ENCODE data around the gene KPNA2. TPM values are rescaled to one million over a fixed set of nuclear protein-coding genes. Genes with fewer than 3 reads are reported as not detected.
A peak's percentile ranks its signal among the peaks of the same experiment; 100 is the strongest.
"Not testable (repeated sequence)": the region's sequence is repeated elsewhere in the genome, so short reads cannot be mapped to it uniquely, and the experiment has no call there.

Gene KPNA2
- total RNA-seq, 1 experiment from 2014 or later, result 170 TPM

DNA sequence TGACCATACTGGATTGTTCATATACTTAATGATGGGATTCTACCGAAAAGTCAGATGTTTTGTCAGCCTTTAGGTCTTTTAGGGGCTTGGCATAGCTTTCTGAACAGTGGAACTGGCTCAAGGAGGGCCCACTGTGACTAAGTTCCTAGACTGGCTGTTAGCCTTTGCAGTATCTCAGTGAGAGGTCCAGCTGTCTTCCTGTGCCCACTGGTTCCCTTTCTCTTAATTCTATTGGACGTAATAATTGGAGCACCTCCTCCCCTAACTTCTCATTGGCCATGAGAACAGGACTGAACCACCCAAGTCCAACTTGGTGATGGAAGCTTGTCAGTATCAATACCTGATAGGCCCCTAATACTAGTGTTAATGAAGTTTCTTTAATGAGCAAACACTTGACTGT, 13.5 kb downstream of the KPNA2 start:
- H3K4me3 ChIP-seq (ENCODE audit: low read length), result no peak overlapping the region
- DNase-seq, result peak; percentile 75

GRCh38 chr17:68049812-68050437, 14.4 kb downstream of the KPNA2 start:
- not testable (repeated sequence) for H3K79me2 ChIP-seq (ENCODE audit: low read length); H3K9me3 ChIP-seq (ENCODE audit: low read length); H3K9me2 ChIP-seq (replicated peaks; ENCODE audit: insufficient read depth, low read length); H3K4me3 ChIP-seq (ENCODE audit: low read length); H3K27ac ChIP-seq (ENCODE audit: low read length); H3K4me2 ChIP-seq (ENCODE audit: low read depth, low read length, poor library complexity, severe bottlenecking); H4K20me1 ChIP-seq (ENCODE audit: insufficient read depth, low read depth, low read length); H3K4me1 ChIP-seq (ENCODE audit: low read length); DNase-seq; H2AFZ ChIP-seq (ENCODE audit: low read length); H3K27me3 ChIP-seq (ENCODE audit: low read length); H3K9ac ChIP-seq (ENCODE audit: low read length)
- peaks cover 18% of the 10 kb centered on the region; the same call in 1 of the 2 replicates for H3K36me3 ChIP-seq (ENCODE audit: insufficient read depth, low read length)

More for the DNA sequence above, 13.5 kb downstream of the KPNA2 start:
- Histone ChIP-seq H3K9ac (ENCODE audit: low read length) (no peak overlapping the region), H3K4me2 (ENCODE audit: low read depth, low read length, poor library complexity, severe bottlenecking) (no peak overlapping the region), H3K9me3 (ENCODE audit: low read length) (no peaks in the 10 kb centered on the region), H3K36me3 (ENCODE audit: insufficient read depth, low read length) (peaks cover 26% of the 10 kb centered on the region; the same call in 1 of the 2 replicates), H3K79me2 (ENCODE audit: low read length) (no peaks in the 10 kb centered on the region), H4K20me1 (ENCODE audit: insufficient read depth, low read depth, low read length) (no peaks in the 10 kb centered on the region), H3K9me2 (replicated peaks; ENCODE audit: insufficient read depth, low read length) (no peaks in the 10 kb centered on the region), H3K4me1 (ENCODE audit: low read length) (no peaks in the 10 kb centered on the region), H3K27ac (ENCODE audit: low read length) (no peak overlapping the region), H3K27me3 (ENCODE audit: low read length) (no peaks in the 10 kb centered on the region), H2AFZ (ENCODE audit: low read length) (no peak overlapping the region)

DNA sequence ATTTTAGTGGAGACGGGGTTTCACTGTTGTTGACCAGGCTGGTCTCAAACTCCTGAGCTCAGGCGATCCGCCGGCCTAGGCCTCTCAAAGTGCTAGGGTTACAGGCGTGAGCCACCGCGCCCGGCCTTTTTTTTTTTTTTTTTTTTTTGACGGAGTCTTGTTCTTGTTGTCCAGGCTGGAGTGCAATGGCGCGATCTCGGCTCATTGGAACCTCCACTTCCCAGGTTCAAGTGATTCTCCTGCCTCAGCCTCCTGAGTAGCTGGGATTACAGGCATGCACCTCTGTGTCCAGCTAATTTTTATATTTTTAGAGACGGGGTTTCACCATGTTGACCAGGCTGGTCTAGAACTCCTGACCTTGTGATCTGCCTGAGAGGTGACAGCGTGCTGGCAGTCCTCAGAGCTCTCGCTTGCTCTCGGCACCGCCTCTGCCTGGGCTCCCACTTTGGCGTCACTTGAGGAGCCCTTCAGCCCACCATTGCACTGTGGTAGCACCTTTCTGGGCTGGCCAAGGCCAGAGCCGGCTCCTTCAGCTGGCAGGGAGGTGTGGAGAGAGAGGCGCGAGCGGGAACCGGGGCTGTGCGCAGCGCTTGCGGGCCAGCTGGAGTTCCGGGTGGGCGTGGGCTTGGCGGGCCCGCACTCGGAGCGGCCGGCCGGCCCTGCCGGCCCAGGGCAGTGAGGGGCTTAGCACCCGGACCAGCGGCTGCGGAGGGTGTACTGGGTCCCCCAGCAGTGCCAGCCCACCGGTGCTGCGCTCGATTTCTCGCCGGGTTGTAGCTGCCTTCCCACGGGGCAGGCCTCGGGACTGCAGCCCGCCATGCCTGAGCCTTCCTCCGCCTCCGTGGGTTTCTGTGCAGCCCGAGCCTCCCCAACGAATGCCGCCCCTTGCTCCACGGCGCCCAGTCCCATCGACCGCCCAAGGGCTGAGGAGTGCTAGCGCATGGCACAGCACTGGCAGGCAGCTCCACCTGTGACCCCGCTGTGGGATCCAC, 16.1 kb downstream of the KPNA2 start:
- H4K20me1 ChIP-seq (ENCODE audit: insufficient read depth, low read depth, low read length); DNase-seq; H3K9me2 ChIP-seq (replicated peaks; ENCODE audit: insufficient read depth, low read length); H3K4me3 ChIP-seq (ENCODE audit: low read length); H3K4me2 ChIP-seq (ENCODE audit: low read depth, low read length, poor library complexity, severe bottlenecking); H3K36me3 ChIP-seq (ENCODE audit: insufficient read depth, low read length); H2AFZ ChIP-seq (ENCODE audit: low read length); H3K79me2 ChIP-seq (ENCODE audit: low read length); H3K27me3 ChIP-seq (ENCODE audit: low read length); H3K9me3 ChIP-seq (ENCODE audit: low read length); H3K27ac ChIP-seq (ENCODE audit: low read length); H3K4me1 ChIP-seq (ENCODE audit: low read length); H3K9ac ChIP-seq (ENCODE audit: low read length): not testable (repeated sequence)

- Histone ChIP-seq H3K9me2 (replicated peaks; ENCODE audit: insufficient read depth, low read length) (no peaks in the 10 kb centered on the region), H2AFZ (ENCODE audit: low read length) (no peak overlapping the region), H3K4me2 (ENCODE audit: low read depth, low read length, poor library complexity, severe bottlenecking) (no peak overlapping the region), H3K27ac (ENCODE audit: low read length) (no peak overlapping the region), H3K27me3 (ENCODE audit: low read length) (no peaks in the 10 kb centered on the region), H3K9ac (ENCODE audit: low read length) (no peak overlapping the region), H3K4me3 (ENCODE audit: low read length) (no peak overlapping the region), H3K79me2 (ENCODE audit: low read length) (no peaks in the 10 kb centered on the region), H3K9me3 (ENCODE audit: low read length) (no peaks in the 10 kb centered on the region), H3K36me3 (ENCODE audit: insufficient read depth, low read length) (no peaks in the 10 kb centered on the region), H3K4me1 (ENCODE audit: low read length) (no peaks in the 10 kb centered on the region), H4K20me1 (ENCODE audit: insufficient read depth, low read depth, low read length) (no peaks in the 10 kb centered on the region)
- DNase-seq, result no peak
Measured at GRCh38 chr17:68052810-68053209, 17.3 kb downstream of the KPNA2 start.

DNA sequence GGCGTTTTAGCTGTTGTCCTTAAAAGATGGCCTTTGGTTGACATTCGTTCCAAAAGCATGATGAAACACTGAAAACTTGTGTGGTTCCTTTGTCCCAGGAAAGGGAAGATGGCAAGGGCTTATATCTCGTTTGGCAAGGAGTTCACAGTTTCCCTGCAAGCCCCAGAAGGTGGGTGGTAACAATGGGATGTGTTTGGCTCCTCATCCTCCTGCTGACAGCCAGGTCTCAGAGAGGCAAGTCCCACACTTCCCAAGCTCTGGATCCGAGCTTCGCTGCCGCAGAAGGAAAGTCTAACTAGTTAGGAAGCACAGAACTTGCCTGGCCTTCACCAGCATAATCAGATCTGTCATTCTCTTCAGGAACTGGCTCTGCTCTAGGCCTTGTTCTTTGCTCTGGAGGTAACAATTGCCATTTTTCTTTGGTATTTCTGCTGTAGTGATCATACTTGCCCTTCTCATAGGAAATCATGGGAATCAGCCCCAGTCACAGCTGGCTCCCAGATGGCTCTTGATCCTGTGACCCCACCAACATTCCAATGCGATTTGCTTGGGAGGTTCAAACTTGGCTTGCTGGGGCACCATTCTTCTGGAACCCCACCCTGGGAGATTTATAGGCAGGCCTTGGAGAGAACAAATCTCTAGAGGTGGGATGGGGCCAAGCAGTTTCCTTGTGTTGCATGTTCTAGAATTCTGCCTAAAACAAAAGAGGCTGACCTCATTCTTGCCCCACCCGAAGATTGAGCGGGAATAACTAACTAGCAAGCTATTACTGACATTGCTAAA, 17.9 kb downstream of the KPNA2 start:
- H3K4me3 ChIP-seq (ENCODE audit: low read length), result no peak overlapping the region
- no peaks in the 10 kb centered on the region for H3K9me2 ChIP-seq (replicated peaks; ENCODE audit: insufficient read depth, low read length)
- no peak overlapping the region for H3K9ac ChIP-seq (ENCODE audit: low read length)
- no peaks in the 10 kb centered on the region for H3K36me3 ChIP-seq (ENCODE audit: insufficient read depth, low read length)
- no peaks in the 10 kb centered on the region for H3K4me1 ChIP-seq (ENCODE audit: low read length)
- no peaks in the 10 kb centered on the region for H3K9me3 ChIP-seq (ENCODE audit: low read length)
- H2AFZ ChIP-seq (ENCODE audit: low read length), result no peak overlapping the region
- no peak overlapping the region for H3K4me2 ChIP-seq (ENCODE audit: low read depth, low read length, poor library complexity, severe bottlenecking)
- no peaks in the 10 kb centered on the region for H3K79me2 ChIP-seq (ENCODE audit: low read length)
- H3K27ac ChIP-seq (ENCODE audit: low read length), result no peak overlapping the region
- H3K27me3 ChIP-seq (ENCODE audit: low read length), result no peaks in the 10 kb centered on the region
- no peaks in the 10 kb centered on the region for H4K20me1 ChIP-seq (ENCODE audit: insufficient read depth, low read depth, low read length)
- DNase-seq, result no peak

GRCh38 chr17:68054296-68054900, 18.9 kb downstream of the KPNA2 start:
- no peak for DNase-seq
- no peaks in the 10 kb centered on the region for H3K9me3 ChIP-seq (ENCODE audit: low read length)
- no peaks in the 10 kb centered on the region for H3K9me2 ChIP-seq (replicated peaks; ENCODE audit: insufficient read depth, low read length)
- no peaks in the 10 kb centered on the region for H3K79me2 ChIP-seq (ENCODE audit: low read length)
- no peaks in the 10 kb centered on the region for H3K27me3 ChIP-seq (ENCODE audit: low read length)
- H3K4me3 ChIP-seq (ENCODE audit: low read length), result no peak overlapping the region
- no peak overlapping the region for H2AFZ ChIP-seq (ENCODE audit: low read length)
- no peaks in the 10 kb centered on the region for H4K20me1 ChIP-seq (ENCODE audit: insufficient read depth, low read depth, low read length)
- H3K9ac ChIP-seq (ENCODE audit: low read length), result no peak overlapping the region
- no peak overlapping the region for H3K27ac ChIP-seq (ENCODE audit: low read length)
- H3K4me2 ChIP-seq (ENCODE audit: low read depth, low read length, poor library complexity, severe bottlenecking), result no peak overlapping the region
- H3K4me1 ChIP-seq (ENCODE audit: low read length), result no peaks in the 10 kb centered on the region
- H3K36me3 ChIP-seq (ENCODE audit: insufficient read depth, low read length), result no peaks in the 10 kb centered on the region

DNA sequence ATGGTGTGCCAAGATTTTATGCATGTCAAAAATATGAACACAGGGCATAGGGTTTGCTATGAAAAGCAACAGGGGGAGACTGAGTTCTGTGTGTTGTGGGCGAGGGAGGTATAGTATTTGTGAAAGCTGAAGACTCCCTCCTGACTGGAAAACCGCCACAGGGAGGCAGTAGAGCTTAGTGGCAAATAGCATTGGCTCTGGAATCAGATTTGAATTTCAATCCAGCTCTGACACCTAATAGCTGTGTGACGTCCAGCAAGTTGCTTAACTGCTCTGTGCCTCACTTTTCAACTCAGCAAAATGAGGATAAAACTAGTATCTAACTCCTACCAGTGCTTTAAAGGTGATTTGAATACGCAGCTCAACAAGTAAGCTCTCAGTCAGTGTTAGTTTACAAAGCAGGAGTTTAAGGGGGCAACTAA, 22.0 kb downstream of the KPNA2 start:
- H3K27me3 ChIP-seq (ENCODE audit: low read length), result no peaks in the 10 kb centered on the region
- H3K4me2 ChIP-seq (ENCODE audit: low read depth, low read length, poor library complexity, severe bottlenecking), result no peak overlapping the region
- no peak overlapping the region for H3K27ac ChIP-seq (ENCODE audit: low read length)
- DNase-seq, result peak; percentile 79
- no peaks in the 10 kb centered on the region for H4K20me1 ChIP-seq (ENCODE audit: insufficient read depth, low read depth, low read length)
- no peaks in the 10 kb centered on the region for H3K9me2 ChIP-seq (replicated peaks; ENCODE audit: insufficient read depth, low read length)
- H3K36me3 ChIP-seq (ENCODE audit: insufficient read depth, low read length), result no peaks in the 10 kb centered on the region
- H2AFZ ChIP-seq (ENCODE audit: low read length), result no peak overlapping the region
- no peak overlapping the region for H3K9ac ChIP-seq (ENCODE audit: low read length)
- H3K79me2 ChIP-seq (ENCODE audit: low read length), result no peaks in the 10 kb centered on the region
- no peaks in the 10 kb centered on the region for H3K9me3 ChIP-seq (ENCODE audit: low read length)
- no peaks in the 10 kb centered on the region for H3K4me1 ChIP-seq (ENCODE audit: low read length)
- no peak overlapping the region for H3K4me3 ChIP-seq (ENCODE audit: low read length)

Measured in Karpas-422 (cell line).